Right renal pelvis (tissue), 4 donors: Measurements from ENCODE around the gene CD300LD. TPM values are rescaled to one million over a fixed set of nuclear protein-coding genes. Genes with fewer than 3 reads are reported as not detected.
"Not testable (repeated sequence)": the region's sequence is repeated elsewhere in the genome, so short reads cannot be mapped to it uniquely, and the experiment has no call there.

Source experiments
- DNase-seq, 4 donors: peaks; one replicate each; pipeline ENCODE4 v3.0.0-alpha.2; 2013; ENCODE audit warnings: low read depth in 4 of 4, low spot score in 3 of 4, missing footprints in 1 of 4
- polyA plus RNA-seq, 4 donors: library from polyadenylated mRNA; unstranded; fragments of 120-200 nt; gene quantifications; one replicate each; pipeline ENCODE4 v1.2.1, GENCODE V29; 2013; ENCODE audit not compliant: insufficient read length in 4 of 4

Gene CD300LD
- polyA plus RNA-seq, 4 donors = not detected

DNA sequence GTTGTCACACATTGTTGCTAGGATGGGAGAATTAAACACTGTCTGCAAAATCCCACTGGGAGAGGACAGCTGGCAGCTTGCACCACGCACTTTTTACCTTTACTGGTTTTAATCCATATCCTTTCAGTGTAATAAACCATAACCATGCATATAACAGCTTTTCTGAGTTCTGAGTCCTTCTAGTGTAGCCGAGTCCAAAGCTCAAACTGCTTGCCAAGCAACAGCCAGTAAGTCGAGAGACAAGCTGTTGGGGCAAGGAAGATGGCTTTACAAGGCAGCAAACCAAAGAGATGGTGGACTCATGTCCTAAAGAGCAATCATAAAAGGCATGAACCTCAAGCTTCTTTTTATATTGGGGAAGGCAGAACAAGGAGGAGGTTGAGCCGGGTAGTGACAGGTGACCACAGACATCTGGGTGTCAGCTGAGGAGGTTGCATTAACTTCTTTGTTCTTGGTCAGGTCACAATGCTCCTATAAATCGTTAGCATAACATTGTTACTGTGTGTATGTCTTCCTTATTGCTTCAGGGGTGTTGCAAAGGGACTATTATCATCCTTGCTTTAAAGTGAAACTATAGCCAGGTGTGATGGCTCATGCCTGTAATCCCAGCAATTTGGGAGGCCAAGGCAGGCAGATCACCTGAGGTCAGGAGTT is 17.5 kb downstream of the CD300LD start:
- no peak for DNase-seq

GRCh38 chr17:74573635-74574034 is 18.4 kb downstream of the CD300LD start:
- not testable (repeated sequence) for DNase-seq

GRCh38 chr17:74573169-74573568 is 18.9 kb downstream of the CD300LD start:
- DNase-seq = no peak

DNA sequence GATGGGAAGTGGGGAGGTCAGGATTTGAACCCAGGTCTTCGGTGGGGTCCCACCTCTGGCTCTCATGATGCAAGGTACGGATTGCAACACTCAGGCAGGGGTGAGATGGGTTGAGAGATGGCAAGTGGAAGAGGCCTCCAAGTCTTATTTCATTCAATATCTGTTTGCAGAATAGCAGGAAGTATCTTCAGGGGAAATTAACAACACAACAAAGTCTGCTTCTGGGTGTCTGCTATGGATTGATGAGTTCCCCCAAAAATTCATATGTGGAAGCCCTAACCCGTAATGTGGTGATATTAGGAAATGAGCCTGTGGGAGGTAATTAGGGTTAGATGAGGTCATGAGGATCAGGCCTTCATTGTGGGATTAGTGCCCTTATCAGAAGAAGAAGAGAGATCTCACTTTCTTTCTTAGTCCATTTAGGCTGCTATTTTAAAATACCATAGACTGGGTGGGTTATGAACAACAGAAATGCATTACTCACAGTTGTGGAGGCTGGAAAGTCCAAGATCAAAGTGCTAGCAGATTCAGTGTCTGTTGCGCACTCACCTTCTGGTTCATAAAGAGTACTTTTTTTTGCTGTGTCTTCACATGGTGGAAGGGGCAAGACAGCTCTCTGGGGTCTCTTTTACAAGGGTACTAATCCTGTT is 20.3 kb downstream of the CD300LD start:
- DNase-seq = no peak

DNA sequence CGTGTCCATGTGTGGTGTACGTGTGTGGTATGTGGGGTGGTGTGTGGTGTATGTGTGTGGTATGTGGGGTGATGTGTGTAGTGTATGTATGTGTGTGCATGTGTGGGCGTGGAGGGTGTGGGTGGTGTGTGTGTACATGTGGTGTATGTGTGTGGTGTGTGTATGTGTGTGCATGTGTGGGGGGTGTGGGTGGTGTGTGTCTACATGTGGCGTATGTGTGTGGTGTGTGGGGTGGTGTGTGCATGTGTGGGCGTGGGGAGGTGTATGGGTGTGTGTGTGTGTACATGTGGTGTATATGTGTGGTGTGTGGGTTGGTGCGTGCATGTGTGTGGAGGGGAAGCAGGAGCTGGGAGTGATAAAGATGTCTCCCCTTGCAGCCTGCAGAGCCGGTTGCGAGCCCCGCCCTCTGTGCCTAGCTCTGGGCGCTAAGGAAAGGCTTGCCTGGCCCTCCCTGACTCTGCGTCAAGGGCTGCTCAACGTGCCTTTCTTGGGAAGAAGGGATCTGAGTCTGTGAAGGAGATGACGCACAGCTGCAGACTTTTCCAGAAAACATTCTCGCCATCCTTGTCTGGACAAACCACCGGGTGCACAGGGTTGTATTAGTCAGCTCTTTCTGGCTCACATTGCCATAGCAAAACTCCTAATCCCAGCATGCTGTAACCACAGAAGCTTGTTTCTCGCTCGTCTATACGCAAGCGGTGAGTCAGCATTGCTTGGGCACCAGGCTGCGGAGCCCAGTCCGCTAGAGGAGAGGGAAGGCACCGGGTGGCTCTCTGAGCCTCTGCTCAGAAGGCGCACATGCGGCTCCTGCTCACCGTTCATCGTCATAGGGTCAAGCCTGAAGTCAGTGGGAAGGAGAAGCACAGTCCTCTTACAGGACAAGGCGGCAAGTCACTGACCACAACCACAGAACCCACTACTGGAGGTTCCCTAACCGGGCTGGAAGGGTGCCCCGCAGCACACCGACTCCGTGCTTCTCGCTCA is 22.8 kb downstream of the CD300LD start:
- no peak for DNase-seq

- no peak for DNase-seq
Measured at GRCh38 chr17:74568106-74568873, 23.8 kb downstream of the CD300LD start.

- DNase-seq = no peak
Measured at GRCh38 chr17:74567397-74567796, 24.7 kb downstream of the CD300LD start, which contains the start of gene CD300H. Gene CD300H (minus strand): TSS chr17:74567509.

DNA sequence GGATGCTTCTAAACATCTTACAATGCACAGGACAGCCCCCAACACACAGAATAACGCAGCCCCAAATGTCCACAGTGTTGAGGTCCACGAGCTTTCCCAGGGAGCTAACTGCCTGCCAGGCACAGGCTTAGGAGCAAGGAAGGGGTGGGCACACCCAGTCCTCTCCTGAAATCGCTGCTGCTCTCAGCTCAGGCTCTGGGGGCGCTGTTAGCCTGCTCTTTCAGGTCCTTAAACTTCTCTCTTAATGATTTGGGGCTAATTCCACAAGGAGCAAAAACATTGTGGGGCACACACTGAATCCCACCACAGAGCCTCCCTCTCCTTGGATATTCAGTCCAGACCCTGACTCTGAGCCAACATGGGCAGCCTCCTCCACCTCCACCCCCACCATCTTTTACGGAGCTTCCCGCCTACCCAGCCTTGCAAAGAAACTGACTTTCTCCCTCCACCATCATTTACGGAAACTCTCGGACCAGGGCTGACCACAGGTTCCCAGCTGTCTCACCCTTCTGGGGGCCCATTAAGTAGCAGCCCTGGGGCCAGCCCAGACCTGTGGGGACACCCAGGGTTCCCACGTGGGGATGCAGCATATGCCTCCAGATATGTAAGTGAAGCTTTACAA is 25.8 kb downstream of the CD300LD start:
- peak in 1 of 4 donors; percentile 7 for DNase-seq

GRCh38 chr17:74565126-74565525 is 27.0 kb downstream of the CD300LD start:
- no peak for DNase-seq

DNA sequence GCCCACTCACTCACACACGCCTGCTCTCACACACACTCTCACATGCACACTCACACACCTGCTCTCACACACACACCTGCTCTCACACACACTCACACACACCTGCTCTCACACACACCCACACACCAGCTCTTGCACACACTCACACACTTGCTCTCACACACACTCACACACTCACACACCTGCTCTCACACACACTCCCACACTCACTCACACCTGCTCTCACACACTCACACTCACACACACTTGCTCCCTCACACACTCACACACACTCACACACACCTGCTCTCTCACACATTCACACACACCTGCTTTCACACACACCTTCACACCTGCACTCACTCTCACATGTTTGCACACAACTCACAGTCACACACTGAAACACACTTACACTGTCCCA is 28.7 kb downstream of the CD300LD start:
- no peak for DNase-seq

DNA sequence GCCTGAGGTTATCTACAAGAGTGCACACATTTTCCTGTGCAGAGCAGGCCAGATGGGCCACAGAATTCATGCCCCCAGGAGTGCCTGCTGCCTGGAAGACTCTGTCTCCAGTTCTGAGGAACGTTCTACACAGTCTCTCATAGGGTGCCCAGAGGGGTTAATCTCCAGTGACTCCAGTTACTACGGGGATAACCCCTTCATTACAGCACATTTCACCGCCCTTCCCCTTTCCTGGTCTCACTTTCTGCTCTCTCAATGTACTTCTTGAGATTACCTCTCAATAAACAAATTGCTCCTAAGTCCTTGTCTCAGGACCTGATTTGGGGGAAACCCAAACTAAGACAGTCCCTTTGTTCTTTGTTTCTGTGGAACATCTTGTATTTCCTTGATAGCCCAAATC is 30.5 kb downstream of the CD300LD start:
- no peak for DNase-seq

DNA sequence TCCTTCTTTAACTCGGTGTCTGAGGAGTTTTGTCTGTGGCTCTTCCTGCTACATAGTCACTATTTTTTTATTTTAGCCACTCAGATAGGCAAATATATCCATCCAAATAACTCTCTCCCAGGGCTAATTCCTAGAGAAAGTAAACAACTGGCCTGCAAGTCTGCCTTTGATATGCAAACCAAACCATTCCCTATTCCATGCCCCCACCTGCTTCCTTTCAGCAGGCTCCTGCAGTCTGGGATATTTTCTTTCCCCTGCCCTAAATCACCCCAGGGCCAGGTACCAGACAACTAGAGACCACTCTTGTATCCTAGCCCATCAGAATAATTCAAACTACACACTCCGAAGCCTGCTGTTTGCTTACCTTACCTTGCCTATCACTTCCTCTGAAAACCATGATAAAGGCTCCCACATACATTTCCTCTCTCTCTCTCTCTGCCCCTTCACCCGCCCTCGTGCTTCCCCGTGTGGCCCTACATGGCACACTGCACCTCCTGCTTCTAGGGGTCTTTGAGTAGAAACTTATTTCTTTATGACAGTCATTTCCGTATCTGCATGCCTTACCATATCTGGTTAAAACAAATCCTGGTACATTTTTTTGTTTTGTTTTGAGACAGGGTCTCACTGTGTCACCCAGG is 33.1 kb downstream of the CD300LD start:
- no peak for DNase-seq

DNA sequence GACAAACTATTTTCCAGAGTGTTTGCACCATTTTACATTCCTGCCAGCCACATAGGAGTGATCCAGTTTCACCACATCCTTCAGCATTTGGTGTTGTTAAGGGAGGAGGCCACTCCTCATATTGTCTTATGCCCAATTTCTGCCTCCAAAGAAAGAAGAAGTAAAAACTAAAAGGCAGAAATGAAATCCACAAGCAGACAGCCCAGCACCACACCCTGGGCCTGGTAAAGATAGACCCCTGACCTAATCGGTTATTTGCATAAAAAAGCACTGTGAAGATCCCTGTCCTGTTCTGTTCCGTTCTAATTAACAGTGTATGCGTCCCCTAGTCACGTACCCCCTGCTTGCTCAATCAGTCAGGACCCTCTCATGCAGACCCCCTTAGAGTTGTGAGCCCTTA is 33.7 kb downstream of the CD300LD start:
- not testable (repeated sequence) for DNase-seq

- DNase-seq = no peak
Measured at GRCh38 chr17:74555427-74555940, 36.6 kb downstream of the CD300LD start.

DNA sequence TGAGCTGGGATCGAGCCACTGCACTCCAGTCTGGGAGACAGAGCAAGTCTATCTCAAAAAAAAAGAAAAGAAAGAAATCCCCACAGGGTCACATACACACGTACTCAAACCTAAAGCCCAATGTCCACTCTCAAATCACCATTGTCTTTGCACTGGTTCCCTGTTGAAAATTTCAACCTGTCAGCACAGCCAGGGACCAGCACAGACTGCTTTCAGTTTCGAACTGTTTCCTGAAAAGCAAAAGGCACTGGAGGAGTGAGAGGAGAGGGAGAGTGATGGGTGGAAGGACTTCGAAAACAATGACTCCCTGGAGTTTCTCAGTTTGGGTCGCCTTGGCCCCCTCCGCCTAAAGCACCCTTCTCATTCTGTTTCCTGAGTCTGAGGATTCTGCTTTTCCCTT is 37.2 kb downstream of the CD300LD start:
- DNase-seq = no peak

- no peak for DNase-seq
Measured at GRCh38 chr17:74552037-74552436, 40.0 kb downstream of the CD300LD start.

DNA sequence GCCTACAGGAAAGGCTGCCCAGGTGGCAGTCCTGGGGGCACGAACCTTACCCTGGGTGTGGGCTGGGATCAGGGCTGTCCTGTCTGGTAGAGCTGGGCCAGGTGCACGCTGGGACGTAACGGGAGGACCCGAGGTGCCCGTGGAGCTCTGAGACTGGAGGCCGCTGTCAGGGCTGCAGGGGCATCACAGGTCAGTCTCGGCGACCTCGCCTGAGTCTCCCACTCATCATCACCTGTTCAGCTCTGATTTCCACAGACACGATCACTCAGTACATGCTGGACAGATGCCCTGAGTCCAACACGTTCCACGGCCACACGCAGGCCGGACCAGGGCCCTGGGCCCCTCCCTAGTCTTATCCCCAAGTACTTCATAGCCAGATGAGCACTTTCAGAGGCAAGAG is 41.5 kb downstream of the CD300LD start:
- DNase-seq = no peak

GRCh38 chr17:74549343-74549742 is 42.7 kb downstream of the CD300LD start:
- no peak for DNase-seq

- no peak for DNase-seq
Measured at GRCh38 chr17:74547736-74548135, 44.3 kb downstream of the CD300LD start.
